ENCODE data around the gene MLKL. TPM values are rescaled to one million over a fixed set of nuclear protein-coding genes. Genes with fewer than 3 reads are reported as not detected.

MLKL gene
- total RNA-seq, 1 donor from 2014 or later = 3.2 TPM

GRCh38 chr16:74745109-74745615 is 44.5 kb upstream of the MLKL start:
- Histone ChIP-seq H3K4me1 (no peaks in the 10 kb centered on the region), H3K27me3 (ENCODE audit: low read depth) (peaks cover 49% of the 10 kb centered on the region), H3K27ac (replicated peaks) (no peak overlapping the region), H3K9me3 (replicated peaks) (no peaks in the 10 kb centered on the region), H3K4me3 (no peak overlapping the region), H3K36me3 (no peaks in the 10 kb centered on the region)
- DNase-seq = no peak
- TF ChIP-seq, protein P1, sequence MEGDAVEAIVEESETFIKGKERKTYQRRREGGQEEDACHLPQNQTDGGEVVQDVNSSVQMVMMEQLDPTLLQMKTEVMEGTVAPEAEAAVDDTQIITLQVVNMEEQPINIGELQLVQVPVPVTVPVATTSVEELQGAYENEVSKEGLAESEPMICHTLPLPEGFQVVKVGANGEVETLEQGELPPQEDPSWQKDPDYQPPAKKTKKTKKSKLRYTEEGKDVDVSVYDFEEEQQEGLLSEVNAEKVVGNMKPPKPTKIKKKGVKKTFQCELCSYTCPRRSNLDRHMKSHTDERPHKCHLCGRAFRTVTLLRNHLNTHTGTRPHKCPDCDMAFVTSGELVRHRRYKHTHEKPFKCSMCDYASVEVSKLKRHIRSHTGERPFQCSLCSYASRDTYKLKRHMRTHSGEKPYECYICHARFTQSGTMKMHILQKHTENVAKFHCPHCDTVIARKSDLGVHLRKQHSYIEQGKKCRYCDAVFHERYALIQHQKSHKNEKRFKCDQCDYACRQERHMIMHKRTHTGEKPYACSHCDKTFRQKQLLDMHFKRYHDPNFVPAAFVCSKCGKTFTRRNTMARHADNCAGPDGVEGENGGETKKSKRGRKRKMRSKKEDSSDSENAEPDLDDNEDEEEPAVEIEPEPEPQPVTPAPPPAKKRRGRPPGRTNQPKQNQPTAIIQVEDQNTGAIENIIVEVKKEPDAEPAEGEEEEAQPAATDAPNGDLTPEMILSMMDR (IDR thresholded peaks at IDR 0.05; ENCODE audit: borderline replicate concordance) = no peak
- intact Hi-C loops (cut with micrococcal nuclease) = no loop called here

DNA sequence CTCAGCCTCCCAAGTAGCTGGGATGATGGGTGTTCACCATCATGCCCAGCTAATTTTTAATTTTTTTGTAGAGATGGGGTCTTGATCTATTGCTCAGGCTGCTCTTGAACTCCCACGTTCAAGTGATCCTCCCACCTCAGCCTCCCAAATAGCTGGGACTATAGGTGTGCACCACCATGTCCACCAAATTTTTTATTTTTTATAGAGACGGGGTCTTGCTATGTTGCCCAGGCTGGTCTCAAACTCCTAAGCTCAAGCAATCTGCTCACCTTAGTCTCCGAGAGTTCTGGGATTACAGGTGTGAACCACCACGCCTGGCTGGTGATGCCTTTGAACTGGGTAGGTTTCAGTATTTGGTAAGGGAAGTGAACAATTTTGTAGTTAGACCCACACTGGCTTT is 43.9 kb upstream of the MLKL start:
- no peaks in the 10 kb centered on the region for H3K36me3 ChIP-seq
- DNase-seq = no peak
- no peak overlapping the region for H3K4me3 ChIP-seq
- H3K27ac ChIP-seq (replicated peaks) = no peak overlapping the region
- TF ChIP-seq, protein P1 (IDR thresholded peaks at IDR 0.05; ENCODE audit: borderline replicate concordance) = no peak
- no peaks in the 10 kb centered on the region for H3K4me1 ChIP-seq
- H3K9me3 ChIP-seq (replicated peaks) = no peaks in the 10 kb centered on the region
- intact Hi-C loops (cut with micrococcal nuclease) = no loop called here
- peaks cover 55% of the 10 kb centered on the region for H3K27me3 ChIP-seq (ENCODE audit: low read depth)

- Histone ChIP-seq H3K9me3 (replicated peaks) (no peaks in the 10 kb centered on the region), H3K36me3 (no peaks in the 10 kb centered on the region), H3K4me3 (no peak overlapping the region), H3K4me1 (no peaks in the 10 kb centered on the region), H3K27ac (replicated peaks) (no peak overlapping the region), H3K27me3 (ENCODE audit: low read depth) (peaks cover 58% of the 10 kb centered on the region)
- intact Hi-C loops (cut with micrococcal nuclease) = no loop called here
- TF ChIP-seq, protein P1 (IDR thresholded peaks at IDR 0.05; ENCODE audit: borderline replicate concordance) = no peak
- DNase-seq = no peak
Observed at GRCh38 chr16:74743668-74744299, 43.1 kb upstream of the MLKL start.

- no peaks in the 10 kb centered on the region for H3K36me3 ChIP-seq
- no peak overlapping the region for H3K4me3 ChIP-seq
- no peaks in the 10 kb centered on the region for H3K4me1 ChIP-seq
- peaks cover 58% of the 10 kb centered on the region for H3K27me3 ChIP-seq (ENCODE audit: low read depth)
- H3K9me3 ChIP-seq (replicated peaks) = no peaks in the 10 kb centered on the region
- intact Hi-C loops (cut with micrococcal nuclease) = no loop called here
- no peak for DNase-seq
- H3K27ac ChIP-seq (replicated peaks) = no peak overlapping the region
- TF ChIP-seq, protein P1 (IDR thresholded peaks at IDR 0.05; ENCODE audit: borderline replicate concordance) = no peak
Observed at GRCh38 chr16:74743045-74743667, 42.5 kb upstream of the MLKL start.

GRCh38 chr16:74742051-74742481 is 41.4 kb upstream of the MLKL start:
- TF ChIP-seq, protein P1 (IDR thresholded peaks at IDR 0.05; ENCODE audit: borderline replicate concordance) = no peak

More at GRCh38 chr16:74742051-74742481, 41.4 kb upstream of the MLKL start:
- no peaks in the 10 kb centered on the region for H3K4me1 ChIP-seq
- DNase-seq = no peak
- H3K27ac ChIP-seq (replicated peaks) = no peak overlapping the region
- intact Hi-C loops (cut with micrococcal nuclease) = no loop called here
- no peaks in the 10 kb centered on the region for H3K9me3 ChIP-seq (replicated peaks)
- no peak overlapping the region for H3K4me3 ChIP-seq
- H3K27me3 ChIP-seq (ENCODE audit: low read depth) = peaks cover 58% of the 10 kb centered on the region
- H3K36me3 ChIP-seq = no peaks in the 10 kb centered on the region
